Erythroblast (primary cell): ENCODE measurements around the gene NPY2R.

Experiments
- GATA1 ChIP-seq: IDR thresholded peaks from 2 replicates; pipeline ENCODE4 v1.6.1; 2011; ENCODE audit warnings: low read depth, mild to moderate bottlenecking, control low read depth, low read length, moderate library complexity
- POLR2A ChIP-seq: IDR thresholded peaks from 2 replicates; pipeline ENCODE4 v1.6.1; 2011; ENCODE audit warnings: mild to moderate bottlenecking, low read length

DNA sequence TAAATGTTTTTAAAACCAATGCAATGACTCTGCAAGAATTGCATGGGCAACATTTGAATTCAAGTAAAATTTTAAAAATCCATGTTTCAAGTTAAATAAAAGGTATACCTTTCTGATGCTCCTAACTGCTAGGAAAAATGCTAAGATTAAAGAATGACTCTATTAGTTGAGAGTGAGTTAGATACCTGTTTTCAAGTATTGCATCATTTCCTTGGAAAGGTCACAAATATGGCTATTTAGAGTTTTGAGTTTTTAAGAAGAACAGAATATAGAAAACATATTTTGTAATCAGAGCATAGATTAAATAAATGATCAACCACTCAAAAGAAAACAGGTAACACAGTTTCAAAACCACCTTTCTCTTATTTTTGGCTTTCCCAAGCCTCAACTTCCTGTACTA is 18.3 kb upstream of the NPY2R start:
- no peak for TF ChIP-seq POLR2A
- no peak for TF ChIP-seq GATA1
